GM19035 (cell line): Measurements from ENCODE around the gene RFPL4A.

ENCODE experiments used
- ATAC-seq: cut with Tn5 transposase; IDR thresholded peaks from one replicate; pipeline ENCODE4 v1.9.1; 2021; ENCODE audit not compliant: unreplicated experiment

The RFPL4A gene

GRCh38 chr19:55801416-55801815 is 42.5 kb downstream of the RFPL4A start:
- no peak for ATAC-seq

- ATAC-seq = no peak
Measured at GRCh38 chr19:55802281-55802680, 43.4 kb downstream of the RFPL4A start.

DNA sequence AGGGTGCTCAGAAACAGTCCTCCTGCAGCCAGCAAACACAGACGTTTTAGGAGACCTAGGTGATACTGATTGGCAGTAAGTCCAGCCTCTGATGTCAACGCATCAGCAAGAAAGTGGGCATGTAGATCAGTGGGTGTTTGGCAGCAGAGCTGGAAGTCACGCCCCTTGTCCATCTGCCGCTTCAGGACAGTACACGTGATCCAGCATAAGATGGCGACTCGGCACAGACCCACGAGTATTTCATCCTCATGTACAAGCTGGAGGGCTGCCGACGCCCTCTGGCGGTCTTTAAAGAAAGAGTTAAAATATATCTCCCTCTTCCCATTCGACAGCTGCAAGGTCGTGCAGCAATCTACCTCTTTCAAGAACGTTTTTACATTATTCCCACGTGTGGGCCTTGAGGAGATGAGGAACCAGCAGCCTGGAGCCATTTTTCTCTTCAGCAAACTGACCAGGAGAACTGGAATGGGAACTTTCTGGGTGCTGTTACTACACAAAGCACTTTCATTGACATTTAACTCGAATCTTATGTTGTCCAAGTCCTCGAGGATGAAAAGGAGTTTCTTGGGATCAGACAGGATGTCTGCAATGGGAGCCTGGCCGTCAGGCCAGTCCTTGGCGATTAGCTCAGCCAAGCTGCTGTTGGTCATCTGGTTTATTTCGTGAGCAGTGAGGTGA is 50.6 kb downstream of the RFPL4A start:
- ATAC-seq = no peak

- no peak for ATAC-seq
Measured at GRCh38 chr19:55811340-55811739, 52.4 kb downstream of the RFPL4A start.

DNA sequence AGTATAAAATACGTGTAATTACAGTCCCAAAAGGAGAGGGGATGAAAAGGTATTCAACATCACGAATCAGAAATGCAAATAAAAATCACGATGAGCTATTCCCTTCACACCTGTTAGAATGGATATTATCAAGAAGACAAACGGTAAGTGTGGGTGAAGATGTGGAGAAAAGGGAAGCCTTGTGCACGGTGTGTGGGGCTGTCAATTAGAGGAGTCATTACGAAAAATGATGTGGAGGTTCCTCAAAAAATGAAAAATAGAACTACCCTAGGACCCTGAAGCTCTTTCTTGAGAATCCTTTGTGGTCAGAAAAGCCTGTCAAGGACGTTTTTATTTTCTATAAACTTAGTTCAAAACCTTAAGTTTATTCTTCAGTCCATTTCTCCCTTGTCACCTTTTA is 53.6 kb downstream of the RFPL4A start:
- ATAC-seq = no peak
